Neural cell (in vitro differentiated cells): Measurements from ENCODE around the gene SFXN3. TPM values are rescaled to one million over a fixed set of nuclear protein-coding genes. Genes with fewer than 3 reads are reported as not detected.

Experiments
- H2AFZ ChIP-seq: fragments of 200-600, 300-800 bp; sonication (generic), shearing (Covaris generic); 2 replicates; pipeline ENCODE4 v1.6.0; 2014; ENCODE audit warnings: low read depth, mild to moderate bottlenecking, antibody characterized with exemption, low read length, moderate library complexity
- H3F3A ChIP-seq: fragments of 200-600 bp; shearing (Covaris generic); 2 replicates; pipeline ENCODE4 v1.6.1; 2016; ENCODE audit warnings: mild to moderate bottlenecking, moderate library complexity, mixed read lengths, antibody characterized with exemption, low read length; ENCODE audit not compliant: insufficient read depth, poor library complexity, severe bottlenecking
- H3K27ac ChIP-seq: fragments of 200-600, 300-800 bp; sonication (generic), shearing (Covaris generic); 2 replicates; pipeline ENCODE4 v1.5.1; 2014; ENCODE audit warnings: mild to moderate bottlenecking, low read length, moderate library complexity
- H3K27me3 ChIP-seq: fragments of 300-800, 200-600 bp; sonication (generic), shearing (Covaris generic); 2 replicates; pipeline ENCODE4 v1.6.0; 2014; ENCODE audit warnings: mild to moderate bottlenecking, low read depth, low read length, moderate library complexity; ENCODE audit not compliant: insufficient read depth
- H3K36me3 ChIP-seq: fragments of 300-800, 200-600 bp; sonication (generic), shearing (Covaris generic); 2 replicates; pipeline ENCODE4 v1.5.1; 2014; ENCODE audit warnings: mild to moderate bottlenecking, antibody characterized with exemption, low read length, moderate library complexity; ENCODE audit not compliant: insufficient read depth
- H3K4me2 ChIP-seq: fragments of 300-800, 200-600 bp; sonication (generic), shearing (Covaris generic); 2 replicates; pipeline ENCODE4 v1.6.0; 2014; ENCODE audit warnings: mild to moderate bottlenecking, low read length
- H3K4me3 ChIP-seq: fragments of 300-800, 200-600 bp; sonication (generic), shearing (Covaris generic); 2 replicates; pipeline ENCODE4 v1.5.1; 2014; ENCODE audit warnings: mild to moderate bottlenecking, low read length, moderate library complexity
- H3K79me2 ChIP-seq: fragments of 200-600 bp; shearing (Covaris generic); replicated peaks from 2 replicates; pipeline ENCODE4 v1.6.0; 2014; ENCODE audit warnings: mild to moderate bottlenecking, low read length, moderate library complexity; ENCODE audit not compliant: insufficient read depth
- H3K9ac ChIP-seq: fragments of 300-800, 200-600 bp; sonication (generic), shearing (Covaris generic); 2 replicates; pipeline ENCODE4 v1.6.1; 2016; ENCODE audit warnings: mild to moderate bottlenecking, low read length, mixed read lengths
- H3K9me2 ChIP-seq: fragments of 200-600 bp; shearing (Covaris generic); 2 replicates; pipeline ENCODE4 v1.6.1; 2016; ENCODE audit warnings: mild to moderate bottlenecking, low read length, mixed read lengths; ENCODE audit not compliant: insufficient read depth
- H3K9me3 ChIP-seq: fragments of 200-600, 300-800 bp; sonication (generic), shearing (Covaris generic); 2 replicates; pipeline ENCODE4 v1.6.1; 2016; ENCODE audit warnings: mild to moderate bottlenecking, mixed run types, low read length, moderate library complexity, mixed read lengths
- H4K20me1 ChIP-seq: fragments of 200-600 bp; shearing (Covaris generic); 2 replicates; pipeline ENCODE4 v1.6.1; 2016; ENCODE audit warnings: mild to moderate bottlenecking, mixed run types; ENCODE audit not compliant: insufficient read depth
- CTCF ChIP-seq: fragments of 450-650 bp; IDR thresholded peaks from 2 replicates; pipeline ENCODE4 v1.5.1; 2014; ENCODE audit warnings: antibody characterized with exemption, mild to moderate bottlenecking, moderate library complexity; ENCODE audit not compliant: poor library complexity, severe bottlenecking
- EP300 ChIP-seq: fragments of 450-650 bp; conservative IDR thresholded peaks from 2 replicates; pipeline ENCODE4 v1.6.1; 2014; ENCODE audit warnings: antibody characterized with exemption, mild to moderate bottlenecking, moderate library complexity; ENCODE audit not compliant: poor library complexity, severe bottlenecking
- EZH2 ChIP-seq: fragments of 200-600, 300-800 bp; shearing (Covaris generic), sonication (generic); IDR thresholded peaks from 2 replicates; pipeline ENCODE4 v1.6.1; 2014; ENCODE audit warnings: antibody characterized with exemption, low read length, borderline replicate concordance, mild to moderate bottlenecking; ENCODE audit not compliant: insufficient read depth, poor library complexity, severe bottlenecking
- MXI1 ChIP-seq: fragments of 450-650 bp; conservative IDR thresholded peaks from 2 replicates; pipeline ENCODE4 v1.6.1; 2014; ENCODE audit warnings: antibody characterized with exemption, mild to moderate bottlenecking; ENCODE audit not compliant: poor library complexity, severe bottlenecking
- POLR2AphosphoS5 ChIP-seq: IDR thresholded peaks from 2 replicates; pipeline ENCODE4 v1.6.1; 2012
- RAD21 ChIP-seq: fragments of 450-650 bp; conservative IDR thresholded peaks from 2 replicates; pipeline ENCODE4 v1.6.1; 2014; ENCODE audit warnings: antibody characterized with exemption, mild to moderate bottlenecking, moderate library complexity
- REST ChIP-seq: IDR thresholded peaks from 2 replicates; pipeline ENCODE4 v1.6.1; 2012; ENCODE audit warnings: borderline replicate concordance
- SMC3 ChIP-seq: fragments of 450-650 bp; conservative IDR thresholded peaks from 2 replicates; pipeline ENCODE4 v1.6.1; 2014; ENCODE audit warnings: antibody characterized with exemption, mild to moderate bottlenecking, moderate library complexity; ENCODE audit not compliant: poor library complexity
- TAF1 ChIP-seq: IDR thresholded peaks from 2 replicates; pipeline ENCODE4 v1.6.1; 2012; ENCODE audit warnings: low read depth
- polyA plus RNA-seq: library from polyadenylated mRNA; depleted of rRNA; stranded (reverse); fragments of >200 nt; gene quantifications from 2 replicates; pipeline ENCODE4 v1.2.3, GENCODE V29; 2014

SFXN3 gene
- polyA plus RNA-seq, 1 donor from 2014 or later, result 52.1 TPM

- Histone ChIP-seq H3K36me3 (no peaks in the 10 kb centered on the region), H3K4me2 (no peak overlapping the region), H3K79me2 (no peaks in the 10 kb centered on the region), H2AFZ (no peak overlapping the region), H4K20me1 (no peaks in the 10 kb centered on the region), H3K9me3 (no peaks in the 10 kb centered on the region), H3K9ac (no peak overlapping the region), H3K9me2 (no peaks in the 10 kb centered on the region), H3K27ac (no peak overlapping the region), H3F3A (no peaks in the 10 kb centered on the region), H3K27me3 (peaks cover 45% of the 10 kb centered on the region), H3K4me3 (no peak overlapping the region)
- no peak for TF ChIP-seq EP300
- no peak for TF ChIP-seq CTCF
- TF ChIP-seq SMC3, result no peak
- TF ChIP-seq POLR2AphosphoS5, result no peak
- TF ChIP-seq MXI1, result no peak
- TF ChIP-seq REST, result no peak
- TF ChIP-seq RAD21, result no peak
- no peak for TF ChIP-seq TAF1
- no peak for TF ChIP-seq EZH2
Measured at GRCh38 chr10:101087965-101088364, 56.9 kb downstream of the SFXN3 start.

GRCh38 chr10:101089520-101090299 lies 58.7 kb downstream of the SFXN3 start:
- Histone ChIP-seq H3F3A (no peaks in the 10 kb centered on the region), H3K9me3 (no peaks in the 10 kb centered on the region), H3K9ac (no peak overlapping the region), H4K20me1 (no peaks in the 10 kb centered on the region), H3K79me2 (no peaks in the 10 kb centered on the region), H3K4me2 (no peak overlapping the region), H3K9me2 (no peaks in the 10 kb centered on the region), H3K4me3 (no peak overlapping the region), H2AFZ (no peak overlapping the region), H3K27ac (no peak overlapping the region), H3K27me3 (peaks cover 34% of the 10 kb centered on the region), H3K36me3 (no peaks in the 10 kb centered on the region)
- TF ChIP-seq EZH2 (no peak), POLR2AphosphoS5 (no peak), TAF1 (no peak), REST (no peak), SMC3 (no peak), EP300 (no peak), CTCF (no peak), MXI1 (no peak), RAD21 (no peak)
